IMR-90 (cell line): ENCODE measurements around the gene UBASH3B. TPM values are rescaled to one million over a fixed set of nuclear protein-coding genes. Genes with fewer than 3 reads are reported as not detected.

Experiments
- ATAC-seq: fragments of 200-7000 bp; cut with Tn5 transposase; 2 replicates; pipeline ENCODE4 v1.9.1; 2020; ENCODE audit warnings: low read depth, mild to moderate bottlenecking, moderate library complexity
- BruUV-seq: library from RNA; stranded (reverse); fragments of 400-500 nt; replicated peaks from 2 replicates; lab custom pipeline; 2021; lab: Mats Ljungman, UMichigan
- CTCF ChIA-PET: fragments of 300-600 bp; formaldehyde crosslinking; extraction: SDS; loops from one replicate; lab custom pipeline; 2021; ENCODE audit warnings: antibody characterized with exemption; lab: Yijun Ruan, JAX
- POLR2A ChIA-PET: fragments of 300-600 bp; sonication (Branson Sonifier 250); formaldehyde crosslinking; loops from one replicate; lab custom pipeline; 2022; ENCODE audit warnings: antibody characterized with exemption; ENCODE audit not compliant: unreplicated experiment; lab: Charles Lee
- DNase-seq: peaks from one replicate; pipeline ENCODE4 v3.0.0; 2013
- H2AFZ ChIP-seq: replicated peaks from 2 replicates; pipeline ENCODE3; 2013; ENCODE audit warnings: low read length, mild to moderate bottlenecking; ENCODE audit not compliant: poor library complexity
- H2AK5ac ChIP-seq: 2 replicates; pipeline ENCODE4 v1.6.1; 2013; ENCODE audit warnings: low read depth, low read length, inconsistent platforms
- H2AK9ac ChIP-seq: replicated peaks from 2 replicates; pipeline ENCODE3; 2013; ENCODE audit warnings: mild to moderate bottlenecking, low read depth, low read length, moderate library complexity; ENCODE audit not compliant: poor library complexity
- H2BK120ac ChIP-seq: 2 replicates; pipeline ENCODE4 v1.6.1; 2013; ENCODE audit warnings: low read depth, low read length, inconsistent platforms
- H2BK15ac ChIP-seq: 3 replicates; pipeline ENCODE4 v1.6.1; 2013; ENCODE audit warnings: low read depth, low read length, inconsistent platforms
- H2BK20ac ChIP-seq: 2 replicates; pipeline ENCODE4 v1.6.1; 2013; ENCODE audit warnings: low read depth, mild to moderate bottlenecking, inconsistent platforms, low read length, moderate library complexity
- H2BK5ac ChIP-seq: 2 replicates; pipeline ENCODE4 v1.6.1; 2013; ENCODE audit warnings: mild to moderate bottlenecking, low read depth, low read length, inconsistent platforms; ENCODE audit not compliant: poor library complexity, severe bottlenecking
- H3K14ac ChIP-seq: replicated peaks from 2 replicates; pipeline ENCODE4 v1.6.1; 2013; ENCODE audit warnings: low read depth, low read length, inconsistent platforms
- H3K18ac ChIP-seq: 2 replicates; pipeline ENCODE4 v1.6.1; 2013; ENCODE audit warnings: low read depth, low read length, control low read depth
- H3K23ac ChIP-seq: 2 replicates; pipeline ENCODE4 v1.6.1; 2013; ENCODE audit warnings: low read depth, low read length, inconsistent platforms
- H3K27ac ChIP-seq: 2 replicates; pipeline ENCODE4 v1.5.1; 2013; ENCODE audit warnings: mild to moderate bottlenecking, control low read depth, low read length; ENCODE audit not compliant: insufficient read depth
- H3K27me3 ChIP-seq: 2 replicates; pipeline ENCODE4 v1.6.1; 2013; ENCODE audit warnings: low read length; ENCODE audit not compliant: control insufficient read depth, insufficient read depth
- H3K36me3 ChIP-seq: 2 replicates; pipeline ENCODE4 v1.6.1; 2013; ENCODE audit warnings: low read length, mixed read lengths; ENCODE audit not compliant: control insufficient read depth, insufficient read depth
- H3K4ac ChIP-seq: 2 replicates; pipeline ENCODE4 v1.6.1; 2013; ENCODE audit warnings: low read depth, low read length, inconsistent platforms
- H3K4me1 ChIP-seq: 2 replicates; pipeline ENCODE4 v1.6.1; 2013; ENCODE audit warnings: low read length, mixed read lengths; ENCODE audit not compliant: control insufficient read depth, insufficient read depth
- H3K4me2 ChIP-seq: 2 replicates; pipeline ENCODE4 v1.6.1; 2013; ENCODE audit warnings: low read depth, mild to moderate bottlenecking, control low read depth, low read length, moderate library complexity
- H3K4me3 ChIP-seq: 2 replicates; pipeline ENCODE4 v1.5.1; 2013; ENCODE audit warnings: low read depth, mild to moderate bottlenecking, control low read depth, low read length, moderate library complexity; ENCODE audit not compliant: insufficient read depth
- H3K56ac ChIP-seq: 2 replicates; pipeline ENCODE4 v1.6.1; 2013; ENCODE audit warnings: low read length, inconsistent platforms; ENCODE audit not compliant: insufficient read depth; ENCODE audit errors: extremely low read depth
- H3K79me1 ChIP-seq, 2 experiments: 2 replicates each; pipeline ENCODE4 v1.6.1; 2013; ENCODE audit warnings: low read length in 2 of 2, inconsistent platforms in 1 of 2, low read depth in 1 of 2
- H3K9ac ChIP-seq: 2 replicates; pipeline ENCODE4 v1.6.1; 2013; ENCODE audit warnings: low read depth, low read length, control low read depth
- H3K9me1 ChIP-seq: 2 replicates; pipeline ENCODE4 v1.6.1; 2013; ENCODE audit warnings: low read length, inconsistent platforms; ENCODE audit not compliant: insufficient read depth
- H3K9me3 ChIP-seq: 2 replicates; pipeline ENCODE4 v1.6.1; 2013; ENCODE audit warnings: low read length; ENCODE audit not compliant: control insufficient read depth, insufficient read depth
- H4K20me1 ChIP-seq: 2 replicates; pipeline ENCODE4 v1.6.1; 2013; ENCODE audit warnings: low read length, inconsistent platforms; ENCODE audit not compliant: insufficient read depth
- H4K5ac ChIP-seq: 2 replicates; pipeline ENCODE4 v1.6.1; 2013; ENCODE audit warnings: mild to moderate bottlenecking, low read depth, low read length, control low read depth
- H4K8ac ChIP-seq, 2 experiments: 2 replicates each; pipeline ENCODE4 v1.6.1; 2013; ENCODE audit warnings: low read depth in 2 of 2, low read length in 2 of 2, control low read depth in 1 of 2, inconsistent platforms in 1 of 2
- H4K91ac ChIP-seq: 2 replicates; pipeline ENCODE4 v1.6.1; 2013; ENCODE audit warnings: low read depth, low read length, inconsistent platforms; ENCODE audit not compliant: insufficient read depth
- BHLHE40 ChIP-seq: fragments of 150-350 bp; IDR thresholded peaks from 2 replicates; pipeline ENCODE4 v1.6.1; 2016; ENCODE audit warnings: mild to moderate bottlenecking, low read depth, low read length
- MAZ ChIP-seq: IDR thresholded peaks from 2 replicates; pipeline ENCODE4 v1.6.1; 2012; ENCODE audit warnings: low read depth, mild to moderate bottlenecking, low read length, improper control_type of control experiment, moderate library complexity, borderline replicate concordance
- NFE2L2 ChIP-seq: fragments of 150-350 bp; IDR thresholded peaks from 2 replicates; pipeline ENCODE4 v1.6.1; 2016; ENCODE audit warnings: low read depth, mild to moderate bottlenecking, low read length
- RCOR1 ChIP-seq: IDR thresholded peaks from 2 replicates; pipeline ENCODE4 v1.6.1; 2012; ENCODE audit warnings: mild to moderate bottlenecking, low read length, improper control_type of control experiment; ENCODE audit not compliant: insufficient replicate concordance
- SMC3 ChIP-seq: fragments of 150-350 bp; IDR thresholded peaks from 2 replicates; pipeline ENCODE4 v1.6.1; 2016; ENCODE audit warnings: low read depth, mild to moderate bottlenecking, antibody characterized with exemption, low read length, moderate library complexity
- WGBS, 2 experiments: methylation state at CpG; one replicate each; pipeline versions ENCODE4 v1.1.5 to v1.1.7; 2013; ENCODE audit warnings: missing lambda C conversion rate in 2 of 2; ENCODE audit not compliant: insufficient read length in 1 of 2; ENCODE audit errors: extremely low coverage in 2 of 2; 5-methylcytosine and 5-hydroxymethylcytosine counted together
- dilution Hi-C: fragments of 300-500 bp; cut with HindIII; formaldehyde crosslinking; loops from one replicate; pipeline ENCODE4 v1.14.3; 2018; ENCODE audit warnings: low sequenced_read_pairs; ENCODE audit not compliant: unreplicated experiment
- in situ Hi-C: fragments of 300-500 bp; cut with MboI; formaldehyde crosslinking; loops from 3 replicates; pipeline ENCODE4 v1.14.3; 2019; ENCODE audit warnings: low sequenced_read_pairs, inconsistent platforms, mixed read lengths
- intact Hi-C: fragments of 100-400 bp; cut with micrococcal nuclease; formaldehyde crosslinking; loops from 2 replicates; pipeline ENCODE4 v1.10.0; 2022
- polyA plus RNA-seq, 3 experiments: library from polyadenylated mRNA; depleted of rRNA; stranded (reverse); fragments of >200 nt; gene quantifications; 2 replicates each; pipeline ENCODE4 v1.2.3, GENCODE V29; 2012; ENCODE audit warnings: low replicate concordance in 1 of 3
- total RNA-seq: library from RNA; depleted of rRNA; stranded (reverse); fragments of >200 nt; gene quantifications from 2 replicates; pipeline ENCODE4 v1.2.3, GENCODE V29; 2012
- TF ChIP-seq, protein P1 (sequence below): fragments of 150-350 bp; IDR thresholded peaks from 2 replicates; pipeline ENCODE4 v1.6.1; 2016; ENCODE audit warnings: low read depth, mild to moderate bottlenecking, low read length, moderate library complexity, borderline replicate concordance

Gene UBASH3B
- total and polyA plus RNA-seq, 2 of the 4 experiments (the other 2 are of a cell fraction), result 27.2 to 48.0 TPM

DNA sequence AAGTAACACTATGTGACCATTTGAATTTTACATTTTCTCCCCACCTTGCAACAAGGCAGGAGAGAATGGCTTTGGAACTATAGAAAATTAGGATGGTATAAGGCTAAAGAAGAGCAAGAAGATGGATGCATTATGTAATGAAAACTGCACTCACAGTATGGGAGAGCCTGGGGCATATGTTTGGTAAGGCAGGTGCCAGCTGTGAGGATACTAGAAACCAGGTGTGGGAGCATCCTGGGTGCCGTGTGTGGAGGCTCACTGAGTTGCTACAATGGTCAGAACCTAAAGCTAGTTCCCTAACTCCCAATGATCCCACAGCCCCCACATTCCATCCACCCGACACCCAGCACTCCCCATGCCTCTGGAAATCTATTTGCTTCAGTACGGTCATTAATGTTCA lies 42.9 kb downstream of the UBASH3B start:
- in situ Hi-C loops, result loop anchor here (25.0 kb wide), 1 partner anchor 489 kb away; the partner anchor contains the start of gene CLMP

More for the DNA sequence above, 42.9 kb downstream of the UBASH3B start:
- ATAC-seq (no peak), DNase-seq (no peak)
- POLR2A ChIA-PET, result no interaction called here
- Histone ChIP-seq H3K4me2 (no peak overlapping the region), H3K18ac (no peak overlapping the region), H2BK20ac (no peak overlapping the region), H3K4ac (no peak overlapping the region), H3K27ac (no peak overlapping the region), H2AK5ac (no peak overlapping the region; the same call in 1 of the 2 replicates), H3K27me3 (no peaks in the 10 kb centered on the region), H2BK5ac (no peak overlapping the region), H4K5ac (no peak overlapping the region), H3K4me1 (peaks cover 3% of the 10 kb centered on the region), H2AK9ac (no peak overlapping the region), H3K79me1 (peaks cover 39 to 78% of the 10 kb centered on the region in 2 experiments), H3K14ac (no peak overlapping the region), H3K9ac (no peak overlapping the region), H4K91ac (no peak overlapping the region), H3K4me3 (no peak overlapping the region), H4K20me1 (peaks cover 15% of the 10 kb centered on the region), H3K23ac (no peak overlapping the region), H3K56ac (no peak overlapping the region), H2AFZ (no peak overlapping the region), H2BK120ac (no peak overlapping the region), H2BK15ac (no peak overlapping the region), H4K8ac (no peak overlapping the region), H3K9me3 (no peaks in the 10 kb centered on the region), H3K36me3 (no peaks in the 10 kb centered on the region), H3K9me1 (peaks cover 19% of the 10 kb centered on the region)
- TF ChIP-seq RCOR1 (no peak), NFE2L2 (no peak), MAZ (no peak), SMC3 (no peak), BHLHE40 (no peak)
- TF ChIP-seq, protein P1, sequence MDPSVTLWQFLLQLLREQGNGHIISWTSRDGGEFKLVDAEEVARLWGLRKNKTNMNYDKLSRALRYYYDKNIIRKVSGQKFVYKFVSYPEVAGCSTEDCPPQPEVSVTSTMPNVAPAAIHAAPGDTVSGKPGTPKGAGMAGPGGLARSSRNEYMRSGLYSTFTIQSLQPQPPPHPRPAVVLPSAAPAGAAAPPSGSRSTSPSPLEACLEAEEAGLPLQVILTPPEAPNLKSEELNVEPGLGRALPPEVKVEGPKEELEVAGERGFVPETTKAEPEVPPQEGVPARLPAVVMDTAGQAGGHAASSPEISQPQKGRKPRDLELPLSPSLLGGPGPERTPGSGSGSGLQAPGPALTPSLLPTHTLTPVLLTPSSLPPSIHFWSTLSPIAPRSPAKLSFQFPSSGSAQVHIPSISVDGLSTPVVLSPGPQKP, result no peak
- no CpG with 5 or more reads among the region's 3 CpGs for WGBS, 2 experiments
- CTCF ChIA-PET, result no interaction called here
- intact Hi-C loops, result no loop called here
- BruUV-seq, result no TSS peak
- dilution Hi-C loops, result no loop called here
